H1 (cell line): ENCODE measurements around the gene TYR. TPM values are rescaled to one million over a fixed set of nuclear protein-coding genes. Genes with fewer than 3 reads are reported as not detected.
"Not testable (repeated sequence)": the region's sequence is repeated elsewhere in the genome, so short reads cannot be mapped to it uniquely, and the experiment has no call there.

Source experiments
- CTCF ChIA-PET: fragments of 300-600 bp; sonication (Branson Sonifier 250); formaldehyde crosslinking; loops from one replicate; lab custom pipeline; 2021; ENCODE audit not compliant: partially characterized antibody; lab: Charles Lee
- POLR2A ChIA-PET: fragments of 300-600 bp; sonication (Branson Sonifier 250); formaldehyde crosslinking; loops from one replicate; lab custom pipeline; 2021; ENCODE audit warnings: inconsistent platforms; ENCODE audit not compliant: partially characterized antibody; lab: Charles Lee
- DNase-seq, 2 experiments: peaks; one replicate each; pipeline versions ENCODE4 v3.0.0 to v3.0.0-alpha.2; 2010 to 2022; ENCODE audit warnings: low spot score in 2 of 2, low read depth in 1 of 2, mixed read lengths in 1 of 2
- FAIRE-seq: peaks from 2 replicates; lab custom pipeline; 2011; peaks lifted over from hg19 to GRCh38; lab: Jason Lieb, UNC
- H2AFZ ChIP-seq: 2 replicates; pipeline ENCODE4 v1.8.1; 2012; ENCODE audit warnings: low read length, inconsistent platforms
- H2AK5ac ChIP-seq: 2 replicates; pipeline ENCODE4 v1.6.1; 2013; ENCODE audit warnings: low read depth, low read length
- H2BK120ac ChIP-seq: replicated peaks from 2 replicates; pipeline ENCODE3; 2013; ENCODE audit warnings: low read depth, low read length, inconsistent platforms
- H2BK12ac ChIP-seq: 2 replicates; pipeline ENCODE4 v1.6.1; 2013; ENCODE audit warnings: low read depth, low read length
- H2BK15ac ChIP-seq: 2 replicates; pipeline ENCODE4 v1.6.1; 2013; ENCODE audit warnings: low read length
- H2BK20ac ChIP-seq: 2 replicates; pipeline ENCODE4 v1.6.1; 2013; ENCODE audit warnings: low read length
- H2BK5ac ChIP-seq: 2 replicates; pipeline ENCODE4 v1.6.1; 2013; ENCODE audit warnings: low read depth, low read length
- H3K14ac ChIP-seq: 2 replicates; pipeline ENCODE4 v1.6.1; 2013; ENCODE audit warnings: inconsistent platforms; ENCODE audit not compliant: insufficient read length
- H3K18ac ChIP-seq: 2 replicates; pipeline ENCODE4 v1.6.1; 2013; ENCODE audit warnings: low read length; ENCODE audit errors: extremely low read depth
- H3K23ac ChIP-seq: 2 replicates; pipeline ENCODE4 v1.6.1; 2013; ENCODE audit warnings: inconsistent platforms; ENCODE audit not compliant: insufficient read length
- H3K23me2 ChIP-seq: 2 replicates; pipeline ENCODE4 v1.6.1; 2013; ENCODE audit warnings: low read depth, low read length
- H3K27ac ChIP-seq: 2 replicates; pipeline ENCODE4 v1.6.1; 2011; ENCODE audit warnings: low read depth, low read length, inconsistent platforms
- H3K27me3 ChIP-seq, 4 experiments: replicated peaks in 1 of 4; 1 replicate in 1 of 4; 2 replicates in 3 of 4; pipeline versions ENCODE4 v1.6.1 to v1.8.1; 2011 to 2013; ENCODE audit warnings: low read length in 3 of 4, mild to moderate bottlenecking in 3 of 4, inconsistent platforms in 2 of 4, mixed read lengths in 2 of 4, moderate library complexity in 1 of 4; ENCODE audit not compliant: control insufficient read depth in 3 of 4, insufficient read depth in 3 of 4; ENCODE audit errors: extremely low read depth in 1 of 4
- H3K36me3 ChIP-seq, 4 experiments: 2 replicates each; pipeline versions ENCODE4 v1.6.1 to v1.8.1; 2011 to 2013; ENCODE audit warnings: mild to moderate bottlenecking in 4 of 4, low read length in 3 of 4, moderate library complexity in 2 of 4, control low read depth in 1 of 4, inconsistent platforms in 1 of 4; ENCODE audit not compliant: insufficient read depth in 4 of 4, control insufficient read depth in 2 of 4
- H3K4ac ChIP-seq: replicated peaks from 2 replicates; pipeline ENCODE3; 2013; ENCODE audit warnings: low read length, low read depth, mixed read lengths, inconsistent platforms; ENCODE audit not compliant: insufficient read length
- H3K4me1 ChIP-seq, 4 experiments: replicated peaks in 1 of 4; 1 replicate in 1 of 4; 2 replicates in 3 of 4; pipeline versions ENCODE4 v1.6.1 to v1.8.1; 2011 to 2013; ENCODE audit warnings: low read length in 3 of 4, inconsistent platforms in 2 of 4, mixed read lengths in 1 of 4; ENCODE audit not compliant: insufficient read depth in 4 of 4, control insufficient read depth in 3 of 4
- H3K4me2 ChIP-seq, 2 experiments: 2 replicates each; pipeline versions ENCODE4 v1.6.1 to v1.8.1; 2011 to 2013; ENCODE audit warnings: low read depth in 2 of 2, low read length in 2 of 2, control low read depth in 1 of 2, inconsistent platforms in 1 of 2, mild to moderate bottlenecking in 1 of 2; ENCODE audit not compliant: insufficient read depth in 1 of 2
- H3K4me3 ChIP-seq, 4 experiments: fragments of 200-600, 300-600 bp in 1 of 4; sonication (generic), shearing (Covaris generic), sonication (Bioruptor Twin) in 1 of 4; 2 replicates each; pipeline versions ENCODE4 v1.5.1 to v1.8.1; 2011 to 2016; ENCODE audit warnings: low read length in 4 of 4, low read depth in 3 of 4, control low read depth in 2 of 4, inconsistent platforms in 2 of 4, mild to moderate bottlenecking in 2 of 4, mixed read lengths in 1 of 4, moderate library complexity in 1 of 4; ENCODE audit not compliant: insufficient read depth in 2 of 4; ENCODE audit errors: extremely low read depth in 1 of 4
- H3K56ac ChIP-seq: replicated peaks from 2 replicates; pipeline ENCODE3; 2013; ENCODE audit warnings: low read depth, mild to moderate bottlenecking, mixed read lengths, low read length, inconsistent platforms; ENCODE audit not compliant: insufficient read length
- H3K79me1 ChIP-seq: 2 replicates; pipeline ENCODE4 v1.6.1; 2013; ENCODE audit warnings: low read depth, low read length, control low read depth
- H3K79me2 ChIP-seq, 2 experiments: 2 replicates each; pipeline versions ENCODE4 v1.6.1 to v1.8.1; 2012 to 2013; ENCODE audit warnings: low read length in 2 of 2, mild to moderate bottlenecking in 2 of 2, inconsistent platforms in 1 of 2; ENCODE audit not compliant: insufficient read depth in 2 of 2, control insufficient read depth in 1 of 2
- H3K9ac ChIP-seq, 4 experiments: replicated peaks in 1 of 4; 1 replicate in 1 of 4; 2 replicates in 3 of 4; pipeline versions ENCODE4 v1.6.1 to v1.8.1; 2011 to 2013; ENCODE audit warnings: low read depth in 3 of 4, low read length in 3 of 4, control low read depth in 2 of 4, mild to moderate bottlenecking in 2 of 4, moderate library complexity in 2 of 4, inconsistent platforms in 1 of 4; ENCODE audit errors: extremely low read depth in 1 of 4
- H3K9me3 ChIP-seq, 2 experiments: 2 replicates each; pipeline versions ENCODE4 v1.6.1 to v1.8.1; 2012 to 2013; ENCODE audit warnings: mild to moderate bottlenecking in 2 of 2, moderate library complexity in 2 of 2, control low read depth in 1 of 2, inconsistent platforms in 1 of 2, low read depth in 1 of 2, low read length in 1 of 2, mixed read lengths in 1 of 2; ENCODE audit not compliant: insufficient read depth in 2 of 2
- H4K20me1 ChIP-seq, 2 experiments: replicated peaks in 1 of 2; 2 replicates each; pipeline versions ENCODE3 to v1.8.1; 2011 to 2013; ENCODE audit warnings: inconsistent platforms in 2 of 2, low read length in 2 of 2, mild to moderate bottlenecking in 1 of 2; ENCODE audit not compliant: insufficient read depth in 2 of 2, control insufficient read depth in 1 of 2
- H4K5ac ChIP-seq: 2 replicates; pipeline ENCODE4 v1.6.1; 2013; ENCODE audit warnings: low read length, low read depth, mixed read lengths, inconsistent platforms; ENCODE audit not compliant: insufficient read length
- H4K8ac ChIP-seq: 2 replicates; pipeline ENCODE4 v1.8.0; 2013; ENCODE audit warnings: mild to moderate bottlenecking, moderate library complexity, low read length, inconsistent platforms; ENCODE audit not compliant: insufficient read depth; ENCODE audit errors: extremely low read depth
- H4K91ac ChIP-seq: replicated peaks from 2 replicates; pipeline ENCODE3; 2013; ENCODE audit warnings: low read length, mixed read lengths, inconsistent platforms; ENCODE audit not compliant: insufficient read length
- WGBS, 2 experiments: shearing (Covaris generic) in 1 of 2; methylation state at CpG; one replicate each; pipeline versions ENCODE4 v1.1.6 to v1.1.7; 2013 to 2015; ENCODE audit warnings: low lambda C conversion rate in 2 of 2, mixed read lengths in 2 of 2, inconsistent platforms in 1 of 2, low coverage in 1 of 2, missing lambda C conversion rate in 1 of 2; ENCODE audit not compliant: insufficient replicate concordance in 2 of 2, insufficient coverage in 1 of 2, insufficient read length in 1 of 2; ENCODE audit errors: extremely low coverage in 1 of 2, missing lambda C conversion rate in 1 of 2; 5-methylcytosine and 5-hydroxymethylcytosine counted together
- polyA plus RNA-seq, 7 experiments: library from polyadenylated mRNA; depleted of rRNA in 3 of 7; stranded (reverse) in 5 of 7; unstranded in 2 of 7; fragments of >200 nt in 5 of 7; fragments of 200-250 nt in 2 of 7; gene quantifications; 1 replicate in 5 of 7; 2 replicates in 1 of 7; 4 replicates in 1 of 7; pipeline versions ENCODE4 v1.2.1 to v1.2.3, GENCODE V29; 2011 to 2013; ENCODE audit warnings: missing spikeins in 2 of 7, mixed read lengths in 2 of 7
- total RNA-seq: library from RNA; stranded (reverse); fragmentation: NEBNext Ultra II Directional; extraction: Animal tissue kit (Norgen Biotek cat#: 25700); gene quantifications from 2 replicates; pipeline ENCODE4 v1.2.1, GENCODE V29; 2021

The TYR gene
- total and polyA plus RNA-seq, 2 of the 8 experiments (the other 6 are each of a cell fraction or from before 2014, with no cell fraction given), result not detected

- H2BK15ac ChIP-seq, CTCF ChIA-PET: not testable (repeated sequence)
Measured at GRCh38 chr11:89272540-89273088, 94.9 kb downstream of the TYR start.

GRCh38 chr11:89273220-89273619, 95.5 kb downstream of the TYR start:
- H2AK5ac ChIP-seq, H3K4me1 ChIP-seq, H3K18ac ChIP-seq, H3K27me3 ChIP-seq, H3K27ac ChIP-seq, H2BK120ac ChIP-seq, H2AFZ ChIP-seq, H2BK12ac ChIP-seq, FAIRE-seq, H3K4me2 ChIP-seq, CTCF ChIA-PET, H4K5ac ChIP-seq, H3K9me3 ChIP-seq, H3K14ac ChIP-seq, H3K23ac ChIP-seq, H2BK15ac ChIP-seq, H4K91ac ChIP-seq, H2BK5ac ChIP-seq, H3K4me3 ChIP-seq, H3K56ac ChIP-seq, DNase-seq, H3K4ac ChIP-seq, H4K8ac ChIP-seq, H2BK20ac ChIP-seq, H4K20me1 ChIP-seq, H3K9ac ChIP-seq, H3K79me2 ChIP-seq, POLR2A ChIA-PET, H3K79me1 ChIP-seq, H3K23me2 ChIP-seq, H3K36me3 ChIP-seq: not testable (repeated sequence)
- WGBS, 2 experiments, result 85% methylated on average over 2 of the region's 2 CpGs; no CpG with 5 or more reads in 1 of the 2 experiments

More at GRCh38 chr11:89272540-89273088, 94.9 kb downstream of the TYR start:
- H4K91ac ChIP-seq, H3K4me2 ChIP-seq, H3K14ac ChIP-seq, H3K9ac ChIP-seq, H3K9me3 ChIP-seq, H3K79me2 ChIP-seq, H3K23ac ChIP-seq, H2BK12ac ChIP-seq, H3K4ac ChIP-seq, H3K56ac ChIP-seq, H2BK20ac ChIP-seq, H2BK5ac ChIP-seq, H4K8ac ChIP-seq, DNase-seq, H3K36me3 ChIP-seq, H3K27ac ChIP-seq, H2AFZ ChIP-seq, H4K20me1 ChIP-seq, H3K4me3 ChIP-seq, H3K27me3 ChIP-seq, FAIRE-seq, H3K18ac ChIP-seq, H2BK120ac ChIP-seq, POLR2A ChIA-PET, H3K79me1 ChIP-seq, H3K4me1 ChIP-seq, H2AK5ac ChIP-seq, H3K23me2 ChIP-seq, H4K5ac ChIP-seq: not testable (repeated sequence)
- WGBS, 2 experiments, result 100% methylated on average over 1 of the region's 1 CpG; no CpG with 5 or more reads in 1 of the 2 experiments
